K562 (cell line): Measurements from ENCODE around the gene RNU6-9. TPM values are rescaled to one million over a fixed set of nuclear protein-coding genes. Genes with fewer than 3 reads are reported as not detected.

Experiments
- ATAC-seq: fragments of 200-7000 bp; cut with Tn5 transposase; 3 replicates; pipeline ENCODE4 v1.9.1; 2020; ENCODE audit warnings: moderate library complexity
- BruUV-seq: library from RNA; stranded (reverse); fragments of 400-500 nt; replicated peaks from 2 replicates; lab custom pipeline; 2021; lab: Mats Ljungman, UMichigan
- CTCF ChIA-PET: fragments of 300-600 bp; formaldehyde crosslinking; extraction: SDS; loops from one replicate; lab custom pipeline; 2021; ENCODE audit warnings: low intra/inter-chr PET ratio; lab: Yijun Ruan, JAX
- POLR2A ChIA-PET: fragments of 300-600, 350-650 bp; sonication (Branson Sonifier 250); formaldehyde crosslinking; extraction: SDS; loops from one replicate; lab custom pipeline; 2021; ENCODE audit warnings: antibody characterized with exemption, inconsistent platforms; lab: Yijun Ruan, JAX
- DNase-seq, 4 experiments: peaks; one replicate each; pipeline versions ENCODE4 v3.0.0 to v3.0.0-alpha.2; 2011 to 2018; ENCODE audit warnings: low spot score in 3 of 4, mixed read lengths in 3 of 4; ENCODE audit errors: extremely low read depth in 1 of 4
- FAIRE-seq: peaks from 2 replicates; lab custom pipeline; 2011; peaks lifted over from hg19 to GRCh38; lab: Jason Lieb, UNC
- H2AFZ ChIP-seq: 2 replicates; pipeline ENCODE4 v1.6.0; 2011; ENCODE audit warnings: low read depth, low read length, control low read depth, inconsistent platforms
- H3K27ac ChIP-seq: fragments of 200-600 bp; 3 replicates; pipeline ENCODE4 v1.8.0; 2011; ENCODE audit warnings: low read depth, mild to moderate bottlenecking, control low read depth, inconsistent platforms, low read length, moderate library complexity, mixed read lengths; ENCODE audit errors: extremely low read depth
- H3K27me3 ChIP-seq, 2 experiments: fragments of 300-600 bp in 1 of 2; 2 replicates in 1 of 2; 3 replicates in 1 of 2; pipeline versions ENCODE4 v1.6.0 to v1.8.0; 2011; ENCODE audit warnings: inconsistent platforms in 2 of 2, low read length in 2 of 2, mild to moderate bottlenecking in 1 of 2, mixed read lengths in 1 of 2, moderate library complexity in 1 of 2; ENCODE audit not compliant: control insufficient read depth in 2 of 2, insufficient read depth in 2 of 2
- H3K36me3 ChIP-seq: fragments of 300-600 bp; 3 replicates; pipeline ENCODE4 v1.8.0; 2011; ENCODE audit warnings: mild to moderate bottlenecking, low read length, inconsistent platforms; ENCODE audit not compliant: control insufficient read depth, insufficient read depth
- H3K4me1 ChIP-seq, 2 experiments: fragments of 200-600 bp in 1 of 2; replicated peaks in 1 of 2; 2 replicates in 1 of 2; 3 replicates in 1 of 2; pipeline versions ENCODE4 v1.5.1 to v1.8.0; 2011; ENCODE audit warnings: inconsistent platforms in 2 of 2, low read length in 2 of 2, mild to moderate bottlenecking in 1 of 2, mixed read lengths in 1 of 2, moderate library complexity in 1 of 2; ENCODE audit not compliant: control insufficient read depth in 2 of 2, insufficient read depth in 2 of 2
- H3K4me2 ChIP-seq: 2 replicates; pipeline ENCODE4 v1.6.1; 2011; ENCODE audit warnings: low read length, control low read depth, inconsistent platforms, mixed read lengths; ENCODE audit not compliant: insufficient read depth
- H3K4me3 ChIP-seq: fragments of 200-600 bp; sonication (generic), shearing (Covaris generic); 2 replicates; pipeline ENCODE4 v1.5.1; 2016; ENCODE audit warnings: control low read depth, inconsistent platforms
- H3K79me2 ChIP-seq: fragments of 200-600 bp; 3 replicates; pipeline ENCODE4 v1.8.0; 2011; ENCODE audit warnings: low read length, inconsistent platforms; ENCODE audit not compliant: control insufficient read depth, insufficient read depth
- H3K9ac ChIP-seq, 2 experiments: 2 replicates each; pipeline versions ENCODE4 v1.6.0 to v1.6.1; 2011; ENCODE audit warnings: low read depth in 2 of 2, low read length in 2 of 2, control low read depth in 1 of 2, inconsistent platforms in 1 of 2, mild to moderate bottlenecking in 1 of 2, mixed read lengths in 1 of 2; ENCODE audit not compliant: insufficient read depth in 1 of 2
- H3K9me1 ChIP-seq: one replicate; pipeline ENCODE4 v1.6.0; 2011; ENCODE audit warnings: inconsistent platforms, mild to moderate bottlenecking, low read length, moderate library complexity; ENCODE audit not compliant: control insufficient read depth, insufficient read depth
- H3K9me3 ChIP-seq: replicated peaks from 2 replicates; pipeline ENCODE4 v1.5.1; 2011; ENCODE audit warnings: low read depth, low read length, inconsistent platforms; ENCODE audit not compliant: control insufficient read depth, insufficient read depth
- H4K20me1 ChIP-seq: replicated peaks from 2 replicates; pipeline ENCODE4 v1.6.1; 2011; ENCODE audit warnings: low read length, inconsistent platforms, mixed read lengths; ENCODE audit not compliant: control insufficient read depth, insufficient read depth
- TEAD4 ChIP-seq, 2 experiments: sonication (generic) in 1 of 2; formaldehyde crosslinking in 1 of 2; IDR thresholded peaks; 2 replicates each; pipeline versions ENCODE4 v1.6.1 to v1.8.0; 2012 to 2022; ENCODE audit warnings: borderline replicate concordance in 1 of 2, inconsistent platforms in 1 of 2, low read length in 1 of 2, mild to moderate bottlenecking in 1 of 2, missing genetic modification reagents in 1 of 2
- ZNF224 ChIP-seq: sonication (generic); formaldehyde crosslinking; IDR thresholded peaks from 2 replicates; pipeline ENCODE4 v1.8.0; 2022; ENCODE audit warnings: mild to moderate bottlenecking, missing genetic modification reagents
- ZNF23 ChIP-seq: fragments of 250-450 bp; sonication (Bioruptor Pico); IDR thresholded peaks from 2 replicates; pipeline ENCODE4 v1.4.0; 2020; ENCODE audit warnings: mild to moderate bottlenecking
- WGBS: fragments of 100-300 bp; shearing (Covaris generic); methylation state at CpG from one replicate; pipeline ENCODE4 v1.1.6; 2016; ENCODE audit warnings: low coverage, mixed read lengths; ENCODE audit not compliant: insufficient coverage; ENCODE audit errors: missing lambda C conversion rate; 5-methylcytosine and 5-hydroxymethylcytosine counted together
- in situ Hi-C: fragments of 300-500 bp; cut with MboI; formaldehyde crosslinking; loops from 4 replicates; pipeline ENCODE4 v1.15.0; 2018; ENCODE audit warnings: inconsistent platforms, mixed read lengths
- intact Hi-C: fragments of 100-400 bp; cut with micrococcal nuclease; formaldehyde crosslinking; loops from 2 replicates; pipeline ENCODE4 v1.14.2; 2022
- polyA plus RNA-seq, 8 experiments: library from polyadenylated mRNA; depleted of rRNA in 4 of 8; stranded (reverse) in 5 of 8; unstranded in 3 of 8; fragments of >200 nt; fragmentation: Nextera tagmentation in 2 of 8; fragmentation: Illumina TruSeq in 1 of 8; extraction: Ambion mirVana in 2 of 8; extraction: Trizol in 1 of 8; gene quantifications; 2 replicates each; pipeline versions ENCODE4 v1.2.1 to v1.2.3, GENCODE V29; 2011 to 2014; ENCODE audit warnings: inconsistent platforms in 1 of 8, missing spikeins in 1 of 8
- total RNA-seq, 7 experiments: library from RNA; depleted of rRNA in 6 of 7; stranded (reverse); fragments of >200 nt in 6 of 7; fragmentation: Illumina TruSeq in 2 of 7; extraction: Trizol in 2 of 7; gene quantifications; 2 replicates each; pipeline versions ENCODE4 v1.2.1 to v1.2.3, GENCODE V29; 2011 to 2021; ENCODE audit warnings: low replicate concordance in 1 of 7
- TF ChIP-seq, protein P1 (sequence below), 2 experiments: IDR thresholded peaks; 2 replicates each; pipeline ENCODE4 v1.6.1; 2012; ENCODE audit warnings: improper control_type of control experiment in 2 of 2, low read depth in 2 of 2, low read length in 2 of 2, borderline replicate concordance in 1 of 2
- TF ChIP-seq, protein P2 (sequence below): IDR thresholded peaks from 2 replicates; pipeline ENCODE4 v1.6.1; 2011; ENCODE audit not compliant: insufficient read length; ENCODE audit errors: extremely low read depth

RNU6-9 gene
- total and polyA plus RNA-seq, 9 of the 15 experiments (the other 6 are each of a cell fraction or from before 2014, with no cell fraction given) = not detected

DNA sequence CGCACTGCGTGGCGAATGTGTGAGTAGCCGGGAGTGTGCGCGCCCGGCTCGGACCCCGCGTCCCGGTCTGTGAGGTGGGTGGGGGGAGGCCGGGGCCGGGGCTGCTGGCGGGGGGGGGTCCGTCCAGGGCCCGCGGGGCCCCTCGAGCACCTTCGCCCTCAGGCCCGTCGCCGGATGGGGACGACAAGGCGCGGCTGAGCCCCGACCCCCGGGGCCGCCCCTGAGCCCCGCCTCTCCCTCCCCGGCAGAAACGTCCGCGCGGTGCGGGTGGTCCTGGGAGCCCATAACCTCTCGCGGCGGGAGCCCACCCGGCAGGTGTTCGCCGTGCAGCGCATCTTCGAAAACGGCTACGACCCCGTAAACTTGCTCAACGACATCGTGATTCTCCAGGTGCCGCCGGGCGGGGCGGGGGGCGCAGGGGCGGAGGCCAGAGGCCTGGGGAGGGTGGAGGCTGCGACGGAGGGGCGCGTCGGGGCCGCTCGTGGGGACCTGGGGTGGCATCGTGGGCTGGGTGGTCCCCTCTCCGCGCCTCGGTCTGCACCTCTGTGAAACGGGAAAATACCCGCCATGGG is 40.2 kb upstream of the RNU6-9 start:
- no peak for ATAC-seq
- POLR2A ChIA-PET = no interaction called here
- BruUV-seq = no TSS peak

More for the DNA sequence above, 40.2 kb upstream of the RNU6-9 start:
- CTCF ChIA-PET = no interaction called here
- Histone ChIP-seq H3K9ac (no peak overlapping the region), H3K4me3 (no peak overlapping the region), H3K36me3 (no peaks in the 10 kb centered on the region), H3K4me2 (no peak overlapping the region), H4K20me1 (no peaks in the 10 kb centered on the region), H3K27me3 (no peaks in the 10 kb centered on the region), H3K79me2 (no peaks in the 10 kb centered on the region), H3K4me1 (peaks cover 5 to 47% of the 10 kb centered on the region in 2 experiments; a peak in 3 of 5 replicates), H3K9me1 (no peaks in the 10 kb centered on the region), H2AFZ (no peak overlapping the region), H3K27ac (no peak overlapping the region), H3K9me3 (no peaks in the 10 kb centered on the region)
- 90% methylated on average over 12 of the region's 67 CpGs for WGBS
- no peak for TF ChIP-seq ZNF224
- TF ChIP-seq TEAD4 (IDR thresholded peaks at IDR 0.05; ENCODE audit: low read length) = no peak
- TF ChIP-seq TEAD4 (CRISPR knock-in tag; IDR thresholded peaks at IDR 0.05; ENCODE audit: borderline replicate concordance) = no peak
- TF ChIP-seq, protein P1, sequence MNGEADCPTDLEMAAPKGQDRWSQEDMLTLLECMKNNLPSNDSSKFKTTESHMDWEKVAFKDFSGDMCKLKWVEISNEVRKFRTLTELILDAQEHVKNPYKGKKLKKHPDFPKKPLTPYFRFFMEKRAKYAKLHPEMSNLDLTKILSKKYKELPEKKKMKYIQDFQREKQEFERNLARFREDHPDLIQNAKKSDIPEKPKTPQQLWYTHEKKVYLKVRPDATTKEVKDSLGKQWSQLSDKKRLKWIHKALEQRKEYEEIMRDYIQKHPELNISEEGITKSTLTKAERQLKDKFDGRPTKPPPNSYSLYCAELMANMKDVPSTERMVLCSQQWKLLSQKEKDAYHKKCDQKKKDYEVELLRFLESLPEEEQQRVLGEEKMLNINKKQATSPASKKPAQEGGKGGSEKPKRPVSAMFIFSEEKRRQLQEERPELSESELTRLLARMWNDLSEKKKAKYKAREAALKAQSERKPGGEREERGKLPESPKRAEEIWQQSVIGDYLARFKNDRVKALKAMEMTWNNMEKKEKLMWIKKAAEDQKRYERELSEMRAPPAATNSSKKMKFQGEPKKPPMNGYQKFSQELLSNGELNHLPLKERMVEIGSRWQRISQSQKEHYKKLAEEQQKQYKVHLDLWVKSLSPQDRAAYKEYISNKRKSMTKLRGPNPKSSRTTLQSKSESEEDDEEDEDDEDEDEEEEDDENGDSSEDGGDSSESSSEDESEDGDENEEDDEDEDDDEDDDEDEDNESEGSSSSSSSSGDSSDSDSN (IDR thresholded peaks at IDR 0.05; ENCODE audit: borderline replicate concordance in 1 of 2, low read depth in 2 of 2, low read length in 2 of 2) = no peak
- TF ChIP-seq, protein P2, sequence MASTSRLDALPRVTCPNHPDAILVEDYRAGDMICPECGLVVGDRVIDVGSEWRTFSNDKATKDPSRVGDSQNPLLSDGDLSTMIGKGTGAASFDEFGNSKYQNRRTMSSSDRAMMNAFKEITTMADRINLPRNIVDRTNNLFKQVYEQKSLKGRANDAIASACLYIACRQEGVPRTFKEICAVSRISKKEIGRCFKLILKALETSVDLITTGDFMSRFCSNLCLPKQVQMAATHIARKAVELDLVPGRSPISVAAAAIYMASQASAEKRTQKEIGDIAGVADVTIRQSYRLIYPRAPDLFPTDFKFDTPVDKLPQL = no peak
- no peak for TF ChIP-seq ZNF23 (CRISPR knock-in tag)
- in situ Hi-C loops (no loop called here), intact Hi-C loops (no loop called here)
- FAIRE-seq = no peak
- DNase-seq = no peak
